ENCODE data around the gene BICD1.

DNA sequence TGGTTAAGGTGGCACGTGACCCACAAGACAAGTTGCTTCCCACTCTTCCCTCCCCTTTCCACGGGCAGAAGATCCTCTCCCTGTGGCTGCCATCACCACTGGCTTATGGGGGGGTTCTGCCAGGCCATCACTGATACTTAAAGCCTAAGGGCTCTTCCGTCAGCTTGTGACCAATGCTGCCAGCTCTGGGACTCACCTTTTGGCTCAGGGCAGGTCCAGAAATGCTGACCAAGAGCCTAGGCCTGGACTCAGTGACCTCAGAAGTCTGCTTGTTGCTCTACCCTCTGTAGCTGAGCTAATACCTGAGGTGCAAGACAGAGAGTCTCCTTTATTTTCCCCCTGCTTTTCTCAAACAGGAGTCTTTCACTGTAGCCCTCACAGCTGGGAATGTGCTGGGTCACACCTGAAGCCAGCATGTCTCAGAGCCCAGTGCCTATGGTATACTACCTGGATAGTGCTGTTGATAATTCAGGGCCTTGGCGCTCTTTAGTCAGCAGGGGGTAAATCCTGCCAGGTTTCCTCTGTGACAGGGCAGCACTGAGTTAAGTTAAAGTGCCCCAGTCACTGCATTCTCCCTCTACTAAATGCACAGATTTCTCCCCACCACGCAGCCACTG, 312.4 kb downstream of the BICD1 start:
- TF ChIP-seq POLR2A (IDR thresholded peaks at IDR 0.05; ENCODE audit: low read length) = no peak
- TF ChIP-seq GATA1 (IDR thresholded peaks at IDR 0.05; ENCODE audit: low read depth, low read length) = no peak

Data from erythroblast (primary cell).